ENCODE results near the gene FOXK1.
"Not testable (repeated sequence)": the region's sequence is repeated elsewhere in the genome, so short reads cannot be mapped to it uniquely, and the experiment has no call there.

Gene FOXK1

DNA sequence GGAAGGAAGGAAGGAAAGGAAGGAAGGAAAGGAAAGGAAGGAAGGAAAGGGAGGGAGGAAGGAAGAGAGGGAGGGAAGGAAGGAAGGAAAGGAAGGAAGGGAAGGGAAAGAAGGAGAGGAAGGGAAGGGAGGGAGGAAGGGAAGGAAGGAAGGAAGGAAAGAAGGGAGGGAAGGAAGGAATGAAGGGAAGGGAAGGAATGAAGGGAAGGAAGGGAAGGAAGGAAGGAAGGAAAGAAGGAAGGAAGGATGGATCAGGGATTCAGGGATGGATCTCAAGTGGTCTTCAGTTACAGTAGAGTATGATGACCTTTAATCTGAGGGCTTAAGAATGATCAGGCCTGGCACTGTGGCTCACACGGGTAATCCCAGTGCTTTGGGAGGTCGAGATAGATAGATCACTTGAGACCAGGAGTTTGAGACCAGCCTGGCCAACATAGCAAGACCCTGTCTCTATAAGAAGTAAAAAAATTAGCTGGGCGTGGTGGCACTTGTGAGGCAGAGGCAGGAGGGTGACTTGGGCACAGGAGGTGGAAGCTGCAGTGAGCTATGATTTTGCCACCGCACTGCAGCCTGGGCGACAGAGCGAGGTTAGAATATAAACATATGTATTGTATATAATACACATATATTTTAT, 760 bp upstream of the FOXK1 start:
- TF ChIP-seq SUZ12 (IDR thresholded peaks at IDR 0.05) = no peak
- no peak for TF ChIP-seq SP1 (IDR thresholded peaks at IDR 0.05)
- no peak for TF ChIP-seq CTBP1 (IDR thresholded peaks at IDR 0.05; ENCODE audit: borderline replicate concordance)
- no peak for TF ChIP-seq LEF1 (IDR thresholded peaks at IDR 0.05; ENCODE audit: borderline replicate concordance)
- TF ChIP-seq NFRKB (IDR thresholded peaks at IDR 0.05) = no peak
- no peak for TF ChIP-seq ZNF384 (IDR thresholded peaks at IDR 0.05)
- TF ChIP-seq L3MBTL2 (conservative IDR thresholded peaks at IDR 0.05) = no peak; the same call in 1 of the 2 replicates
- no peak for TF ChIP-seq FOXM1 (IDR thresholded peaks at IDR 0.05; ENCODE audit: borderline replicate concordance)
- TF ChIP-seq FOXK2 (IDR thresholded peaks at IDR 0.05) = no peak
- TF ChIP-seq, protein P1, sequence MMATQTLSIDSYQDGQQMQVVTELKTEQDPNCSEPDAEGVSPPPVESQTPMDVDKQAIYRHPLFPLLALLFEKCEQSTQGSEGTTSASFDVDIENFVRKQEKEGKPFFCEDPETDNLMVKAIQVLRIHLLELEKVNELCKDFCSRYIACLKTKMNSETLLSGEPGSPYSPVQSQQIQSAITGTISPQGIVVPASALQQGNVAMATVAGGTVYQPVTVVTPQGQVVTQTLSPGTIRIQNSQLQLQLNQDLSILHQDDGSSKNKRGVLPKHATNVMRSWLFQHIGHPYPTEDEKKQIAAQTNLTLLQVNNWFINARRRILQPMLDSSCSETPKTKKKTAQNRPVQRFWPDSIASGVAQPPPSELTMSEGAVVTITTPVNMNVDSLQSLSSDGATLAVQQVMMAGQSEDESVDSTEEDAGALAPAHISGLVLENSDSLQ (IDR thresholded peaks at IDR 0.05) = no peak
- no peak for TF ChIP-seq TARDBP (IDR thresholded peaks at IDR 0.05)
- no peak for TF ChIP-seq FOXA1 (IDR thresholded peaks at IDR 0.05)
- TF ChIP-seq BHLHE40 (IDR thresholded peaks at IDR 0.05; ENCODE audit: borderline replicate concordance) = no peak
- DNase-seq (ENCODE audit: extremely low spot score) = no peak
- POLR2A ChIA-PET = interaction anchor here (1.3 to 1.4 kb wide), 2 partner anchors 13 to 40 kb away, joined by 3 to 19 read pairs; no protein-coding TSS in a partner anchor
- CTCF ChIA-PET = no interaction called here

DNA sequence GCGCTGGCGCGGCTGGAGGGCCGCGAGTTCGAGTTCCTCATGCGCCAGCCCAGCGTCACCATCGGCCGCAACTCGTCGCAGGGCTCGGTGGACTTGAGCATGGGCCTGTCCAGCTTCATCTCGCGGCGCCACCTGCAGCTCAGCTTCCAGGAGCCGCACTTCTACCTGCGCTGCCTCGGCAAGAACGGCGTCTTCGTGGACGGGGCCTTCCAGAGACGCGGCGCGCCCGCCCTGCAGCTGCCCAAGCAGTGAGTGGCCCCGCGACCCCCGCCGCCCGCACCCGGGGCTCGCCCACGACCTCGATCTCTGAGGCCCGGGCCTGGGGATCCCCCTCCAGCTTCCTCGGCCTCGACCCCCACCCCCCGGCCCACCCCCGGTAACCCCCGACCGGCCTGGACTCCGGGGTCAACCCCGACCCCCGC, 537 bp downstream of the FOXK1 start:
- ChIA-PET CTCF (no interaction called here), POLR2A (interaction anchor here (0.7 kb wide), 1 partner anchor 41 kb away, joined by 5 read pairs; no protein-coding TSS in a partner anchor)
- no peak for TF ChIP-seq CTBP1 (IDR thresholded peaks at IDR 0.05; ENCODE audit: borderline replicate concordance)
- TF ChIP-seq ZNF384 (IDR thresholded peaks at IDR 0.05) = no peak
- no peak for TF ChIP-seq LEF1 (IDR thresholded peaks at IDR 0.05; ENCODE audit: borderline replicate concordance)
- no peak for TF ChIP-seq FOXK2 (IDR thresholded peaks at IDR 0.05)
- TF ChIP-seq SP1 (IDR thresholded peaks at IDR 0.05) = no peak
- TF ChIP-seq NFRKB (IDR thresholded peaks at IDR 0.05) = no peak
- TF ChIP-seq, protein P1 (IDR thresholded peaks at IDR 0.05) = no peak
- no peak for TF ChIP-seq BHLHE40 (IDR thresholded peaks at IDR 0.05; ENCODE audit: borderline replicate concordance)
- no peak for TF ChIP-seq FOXM1 (IDR thresholded peaks at IDR 0.05; ENCODE audit: borderline replicate concordance)
- no peak for TF ChIP-seq HDGF (IDR thresholded peaks at IDR 0.05; ENCODE audit: borderline replicate concordance)
- TF ChIP-seq ARNT (IDR thresholded peaks at IDR 0.05) = no peak
- no peak for TF ChIP-seq L3MBTL2 (conservative IDR thresholded peaks at IDR 0.05)
- no peak for TF ChIP-seq TARDBP (IDR thresholded peaks at IDR 0.05)
- no peak for TF ChIP-seq ELF4 (IDR thresholded peaks at IDR 0.05)
- no peak for TF ChIP-seq SUZ12 (IDR thresholded peaks at IDR 0.05)
- TF ChIP-seq FOXA1 (IDR thresholded peaks at IDR 0.05) = no peak
- peak; percentile 33 for DNase-seq (ENCODE audit: extremely low spot score)

DNA sequence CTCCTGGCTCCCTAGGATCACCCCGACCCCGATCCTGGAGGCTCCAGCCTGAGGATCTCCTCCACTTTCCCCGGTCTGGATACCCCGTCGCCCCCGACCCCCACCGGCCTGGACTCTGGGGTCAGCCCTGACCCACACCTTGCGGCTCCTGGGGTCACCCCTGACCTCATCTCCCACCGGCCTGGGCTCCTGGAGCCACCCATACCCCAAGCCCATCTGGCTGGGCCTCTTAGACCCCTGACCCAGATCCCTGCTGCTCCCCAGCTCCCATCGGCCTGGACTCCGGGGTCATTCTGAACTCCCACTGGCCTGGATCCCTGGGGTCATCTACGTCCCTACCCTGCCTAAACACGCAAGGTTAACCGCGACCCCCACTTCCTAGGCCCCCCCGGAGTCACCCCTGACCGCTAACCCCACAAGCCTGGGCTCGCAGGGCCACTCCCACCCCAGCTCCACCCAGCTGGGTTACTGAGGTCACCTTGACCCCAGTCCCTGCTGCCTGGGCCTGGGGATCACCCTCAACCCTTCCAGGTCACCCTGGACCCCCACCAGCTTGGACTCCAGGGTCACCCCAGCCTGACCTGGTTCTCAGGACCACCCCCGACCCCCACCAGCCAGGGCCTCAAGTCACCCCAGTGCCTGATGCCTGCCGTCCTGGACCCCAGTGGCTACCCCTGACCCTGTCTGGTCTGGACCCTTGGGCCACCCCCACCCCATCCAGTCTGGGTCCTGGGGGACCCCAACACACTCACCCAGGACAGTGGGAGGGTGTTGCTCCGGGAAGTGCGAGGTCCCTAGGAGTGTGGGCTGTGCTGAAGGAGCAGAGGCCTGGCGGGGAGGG, 1.2 kb downstream of the FOXK1 start:
- ChIA-PET POLR2A (interaction anchor here (0.7 kb wide), 1 partner anchor 42 kb away, joined by 5 read pairs; no protein-coding TSS in a partner anchor), CTCF (no interaction called here)
- TF ChIP-seq L3MBTL2 (conservative IDR thresholded peaks at IDR 0.05) (peak; percentile 17; the same call in 1 of the 2 replicates), ELF4 (IDR thresholded peaks at IDR 0.05) (no peak), SUZ12 (IDR thresholded peaks at IDR 0.05) (no peak), BHLHE40 (IDR thresholded peaks at IDR 0.05; ENCODE audit: borderline replicate concordance) (no peak)
- no peak for DNase-seq (ENCODE audit: extremely low spot score)

DNA sequence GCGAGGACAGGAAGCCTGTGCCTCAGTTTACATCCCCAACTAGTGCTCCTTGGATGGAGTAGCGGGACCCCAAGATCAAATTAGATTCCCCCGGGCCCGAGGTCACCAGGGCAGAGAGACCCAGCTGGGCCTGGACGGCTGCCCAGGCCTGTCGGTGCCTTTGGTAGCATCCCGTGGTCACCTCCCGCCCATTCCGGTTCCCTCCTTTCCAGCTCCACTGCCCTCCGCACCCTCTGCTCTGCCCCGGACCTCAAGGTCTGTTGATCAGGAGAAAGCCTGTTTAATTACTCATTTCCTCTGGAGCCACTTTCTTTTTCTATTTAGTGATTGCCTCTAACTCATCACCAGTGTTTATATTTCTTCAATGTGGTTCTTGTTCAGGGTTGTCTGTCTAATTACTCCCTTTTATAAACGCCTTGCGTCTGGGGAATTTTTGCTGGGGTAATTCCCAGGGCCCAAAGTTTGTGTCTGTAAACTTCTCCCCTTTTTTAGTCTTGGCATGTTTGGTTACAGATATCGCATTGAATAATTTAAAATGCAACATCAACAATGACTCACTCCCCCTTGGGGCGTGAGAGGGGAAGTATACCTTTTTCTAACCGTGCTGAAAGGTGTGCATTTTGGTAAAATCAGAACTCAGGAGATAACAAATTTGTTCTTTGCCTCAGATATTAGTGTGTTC, 1.9 kb downstream of the FOXK1 start:
- ChIA-PET CTCF (interaction anchor here (0.6 to 0.7 kb wide), 2 partner anchors 21 to 43 kb away, joined by 3 to 4 read pairs; no protein-coding TSS in a partner anchor), POLR2A (no interaction called here)
- TF ChIP-seq BHLHE40 (IDR thresholded peaks at IDR 0.05; ENCODE audit: borderline replicate concordance) (no peak), L3MBTL2 (conservative IDR thresholded peaks at IDR 0.05) (no peak; the same call in 1 of the 2 replicates), FOXM1 (IDR thresholded peaks at IDR 0.05; ENCODE audit: borderline replicate concordance) (no peak), HDGF (IDR thresholded peaks at IDR 0.05; ENCODE audit: borderline replicate concordance) (no peak), ZNF384 (IDR thresholded peaks at IDR 0.05) (no peak), SUZ12 (IDR thresholded peaks at IDR 0.05) (no peak), NFRKB (IDR thresholded peaks at IDR 0.05) (no peak), ELF4 (IDR thresholded peaks at IDR 0.05) (no peak), FOXA1 (IDR thresholded peaks at IDR 0.05) (no peak)
- TF ChIP-seq, protein P1 (IDR thresholded peaks at IDR 0.05) = no peak
- DNase-seq (ENCODE audit: extremely low spot score) = no peak

- no peak for TF ChIP-seq ZNF384 (IDR thresholded peaks at IDR 0.05)
- no peak for TF ChIP-seq BHLHE40 (IDR thresholded peaks at IDR 0.05; ENCODE audit: borderline replicate concordance)
- no peak for TF ChIP-seq SUZ12 (IDR thresholded peaks at IDR 0.05)
- no peak for TF ChIP-seq TARDBP (IDR thresholded peaks at IDR 0.05)
- TF ChIP-seq NFRKB (IDR thresholded peaks at IDR 0.05) = no peak
- no peak for TF ChIP-seq FOXK2 (IDR thresholded peaks at IDR 0.05)
- no peak for TF ChIP-seq SP1 (IDR thresholded peaks at IDR 0.05)
- TF ChIP-seq L3MBTL2 (conservative IDR thresholded peaks at IDR 0.05) = no peak
- TF ChIP-seq CTBP1 (IDR thresholded peaks at IDR 0.05; ENCODE audit: borderline replicate concordance) = no peak
- TF ChIP-seq ELF4 (IDR thresholded peaks at IDR 0.05) = no peak
- TF ChIP-seq FOXA1 (IDR thresholded peaks at IDR 0.05) = no peak
- TF ChIP-seq LEF1 (IDR thresholded peaks at IDR 0.05; ENCODE audit: borderline replicate concordance) = no peak
- TF ChIP-seq, protein P1 (IDR thresholded peaks at IDR 0.05) = no peak
- no peak for TF ChIP-seq ARNT (IDR thresholded peaks at IDR 0.05)
- no peak for TF ChIP-seq HDGF (IDR thresholded peaks at IDR 0.05; ENCODE audit: borderline replicate concordance)
- no peak for TF ChIP-seq FOXM1 (IDR thresholded peaks at IDR 0.05; ENCODE audit: borderline replicate concordance)
- DNase-seq (ENCODE audit: extremely low spot score) = no peak
- POLR2A ChIA-PET = interaction anchor here (2.0 kb wide), 1 partner anchor 43 kb away, joined by 8 read pairs; no protein-coding TSS in a partner anchor
- CTCF ChIA-PET = interaction anchor here (0.6 to 0.7 kb wide), 3 partner anchors 22 to 1619 kb away, joined by 3 to 4 read pairs (median 4); no protein-coding TSS in a partner anchor
Measured at GRCh38 chr7:4684846-4685245, 2.8 kb downstream of the FOXK1 start.

DNA sequence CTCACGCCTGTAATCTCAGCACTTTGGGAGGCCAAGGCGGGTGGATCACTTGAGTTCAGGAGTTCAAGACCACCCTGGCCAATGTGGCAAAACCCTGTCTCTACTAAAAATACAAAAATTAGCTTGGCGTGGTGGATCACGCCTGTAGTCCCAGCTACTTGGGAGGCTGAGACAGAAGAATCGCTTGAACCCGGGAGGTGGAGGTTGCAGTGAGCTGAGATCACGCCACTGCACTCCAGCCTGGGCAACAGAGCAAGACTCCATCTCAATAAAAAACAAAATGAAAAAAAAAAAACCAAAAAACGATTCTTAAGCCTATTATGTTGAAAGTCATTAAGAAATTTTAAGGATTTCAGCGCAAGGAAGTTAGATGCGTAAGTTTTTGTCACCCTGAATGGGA, 3.6 kb downstream of the FOXK1 start:
- POLR2A ChIA-PET = interaction anchor here (2.0 kb wide), 1 partner anchor 44 kb away, joined by 8 read pairs; no protein-coding TSS in a partner anchor
- CTCF ChIA-PET = not testable (repeated sequence)

More for the DNA sequence above, 3.6 kb downstream of the FOXK1 start:
- DNase-seq (ENCODE audit: extremely low spot score) = not testable (repeated sequence)

Data from HEK293T (cell line).